HG03354 (cell line): ENCODE measurements around the gene ATPAF1.

Experiments
- ATAC-seq: cut with Tn5 transposase; IDR thresholded peaks from one replicate; pipeline ENCODE4 v1.9.1; 2021; ENCODE audit warnings: mild to moderate bottlenecking; ENCODE audit not compliant: unreplicated experiment, poor library complexity, severe bottlenecking

The ATPAF1 gene

DNA sequence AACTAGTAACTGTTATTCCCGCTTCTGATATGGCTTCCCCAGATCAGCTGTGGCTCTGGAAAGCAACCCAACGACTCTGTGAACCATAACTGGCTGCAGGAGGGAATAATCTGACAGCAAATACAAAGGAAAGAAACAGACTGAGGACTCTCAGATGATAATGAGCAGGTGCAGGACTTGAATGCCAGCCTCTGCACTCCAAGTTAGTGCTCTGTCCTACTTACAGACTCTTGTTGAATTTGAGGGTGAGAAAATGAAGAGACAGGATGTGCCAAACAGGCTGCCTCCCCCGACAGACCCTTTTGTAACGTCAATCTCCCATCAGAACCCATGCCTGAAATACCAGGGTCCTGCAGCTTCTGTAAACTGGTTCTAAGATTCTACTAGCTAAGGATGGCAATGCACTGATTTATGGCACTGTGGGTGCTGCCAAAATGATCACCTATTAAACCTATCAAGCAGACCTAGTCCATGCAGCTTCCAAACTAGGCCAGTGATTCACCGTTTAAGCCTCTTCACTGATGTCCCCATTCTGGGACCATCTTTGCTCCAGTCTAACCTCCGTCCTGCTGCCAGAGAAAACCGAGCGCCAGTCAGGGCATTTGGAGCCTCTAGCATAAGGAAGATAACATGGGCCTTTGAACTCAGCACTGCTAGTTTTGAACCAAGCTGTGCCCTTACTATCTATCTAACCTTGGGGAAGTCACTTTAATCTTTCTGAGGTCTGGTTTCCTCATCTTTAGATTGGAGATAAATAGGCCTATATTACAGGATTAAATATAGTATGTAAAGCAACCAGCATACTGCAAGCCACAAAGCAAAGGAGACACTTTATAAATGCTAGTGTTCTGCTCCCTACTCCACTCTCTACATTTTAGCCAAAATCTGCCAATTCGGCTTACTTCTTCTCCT, 68.8 kb downstream of the ATPAF1 start:
- ATAC-seq, result no peak

DNA sequence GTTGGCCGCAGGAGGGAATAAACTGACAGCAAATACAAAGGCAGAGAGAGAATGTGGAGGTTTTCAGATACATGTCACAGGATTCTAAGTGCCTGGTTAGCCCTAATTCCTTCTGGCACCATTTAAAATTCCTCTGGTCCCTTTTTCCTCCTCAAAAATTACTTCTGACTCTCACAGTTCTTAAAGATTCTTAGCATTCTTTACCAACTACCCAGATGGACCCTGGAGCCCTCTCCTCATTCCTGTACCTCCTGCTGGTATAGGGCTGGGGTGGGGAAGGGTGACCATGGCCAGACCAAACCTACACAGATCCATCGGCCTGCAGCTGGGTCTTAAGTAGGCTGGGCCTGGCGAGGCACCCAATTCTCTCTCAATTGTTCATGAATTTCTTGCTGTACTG, 71.3 kb downstream of the ATPAF1 start:
- no peak for ATAC-seq

DNA sequence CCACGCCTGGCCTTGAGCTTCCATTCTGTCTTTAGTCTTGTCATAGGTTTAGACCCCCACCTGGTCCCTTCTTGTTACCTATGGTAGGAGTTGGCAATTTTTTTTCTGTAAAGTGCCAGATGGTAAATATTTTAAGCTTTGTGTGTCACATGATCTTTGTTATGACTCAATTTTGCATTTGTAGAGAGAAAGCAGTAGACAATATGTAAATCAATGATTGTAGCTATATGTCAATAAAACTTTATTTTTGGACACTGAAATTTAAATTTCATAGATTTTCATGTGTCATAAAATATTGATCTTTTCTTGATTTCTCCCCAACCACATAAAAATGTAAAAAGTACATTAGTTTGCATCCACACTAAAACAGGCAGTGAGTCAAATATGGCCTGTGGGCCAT, 72.1 kb downstream of the ATPAF1 start:
- no peak for ATAC-seq

DNA sequence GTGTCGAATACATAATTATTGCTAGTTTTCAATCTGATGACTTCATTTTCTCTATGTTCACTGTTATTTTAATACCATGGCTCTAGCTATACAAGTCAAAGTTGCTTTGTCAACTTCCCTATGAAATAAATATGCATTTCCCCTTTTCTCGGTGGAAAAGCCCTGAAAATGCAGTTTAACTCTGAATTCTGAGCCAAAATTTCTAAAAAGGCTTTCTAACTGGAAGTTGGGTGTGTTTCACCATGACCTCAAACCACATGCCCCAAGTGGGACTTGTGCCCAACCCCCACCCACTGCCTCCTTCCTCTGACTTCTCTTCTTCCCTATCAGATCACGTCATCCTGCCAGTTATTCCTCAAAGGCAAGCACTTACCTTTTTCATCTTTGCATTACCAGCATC, 73.0 kb downstream of the ATPAF1 start:
- ATAC-seq, result no peak

DNA sequence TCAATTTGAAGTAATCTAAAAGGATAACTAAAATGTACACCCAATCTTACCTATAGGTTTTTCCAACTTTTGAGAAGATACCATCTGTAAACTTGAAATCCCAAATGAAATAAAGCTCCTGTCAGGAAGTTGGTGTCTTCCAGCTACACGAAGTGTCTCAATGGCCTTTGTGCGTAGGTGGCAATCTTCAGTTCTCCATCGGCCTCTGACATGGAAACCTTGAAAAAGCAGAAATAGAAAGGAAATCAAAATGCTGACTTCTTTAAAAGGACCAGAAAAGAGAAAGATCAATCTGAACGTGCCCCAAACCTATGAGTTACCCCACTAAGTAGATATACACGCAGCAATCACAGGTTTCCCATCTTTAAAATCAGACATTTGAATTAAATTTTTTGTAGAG, 74.1 kb downstream of the ATPAF1 start:
- no peak for ATAC-seq

DNA sequence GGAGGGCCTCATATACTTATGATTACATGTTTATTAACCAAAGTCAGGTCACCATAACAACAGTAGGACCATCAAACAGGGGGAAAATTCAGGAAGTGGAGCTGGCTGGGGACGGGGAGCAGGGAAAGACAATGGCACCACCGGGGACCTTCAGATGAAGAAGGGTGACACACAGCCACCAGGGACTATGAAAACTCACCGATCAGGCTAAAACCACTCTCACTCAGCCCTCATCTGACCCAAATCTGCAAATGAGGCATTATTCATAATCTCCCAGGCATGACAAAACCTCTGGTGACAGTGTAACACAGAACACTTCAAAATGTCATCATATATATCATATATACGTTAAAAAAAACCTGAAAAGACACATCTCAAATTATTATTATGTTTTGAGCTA, 75.3 kb downstream of the ATPAF1 start:
- ATAC-seq, result no peak

DNA sequence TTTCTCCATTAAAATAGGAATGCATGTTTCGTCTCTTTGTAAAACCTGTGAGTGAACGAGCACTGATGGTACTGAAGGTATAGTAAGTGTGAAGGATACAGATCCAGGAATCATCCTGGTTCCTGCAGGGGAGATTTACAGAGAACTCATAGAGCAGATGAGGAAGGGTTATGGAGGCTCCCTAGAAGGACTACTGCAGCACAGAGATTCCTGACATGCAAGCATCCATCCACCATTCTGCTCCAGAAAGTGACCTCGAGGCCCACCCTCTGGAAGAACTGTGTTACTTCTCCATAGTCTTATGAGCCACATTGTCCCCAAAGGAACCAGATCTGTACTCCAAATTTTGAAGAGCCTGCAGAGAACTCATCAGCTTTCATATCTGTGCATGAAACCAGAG, 78.6 kb downstream of the ATPAF1 start:
- ATAC-seq, result no peak

DNA sequence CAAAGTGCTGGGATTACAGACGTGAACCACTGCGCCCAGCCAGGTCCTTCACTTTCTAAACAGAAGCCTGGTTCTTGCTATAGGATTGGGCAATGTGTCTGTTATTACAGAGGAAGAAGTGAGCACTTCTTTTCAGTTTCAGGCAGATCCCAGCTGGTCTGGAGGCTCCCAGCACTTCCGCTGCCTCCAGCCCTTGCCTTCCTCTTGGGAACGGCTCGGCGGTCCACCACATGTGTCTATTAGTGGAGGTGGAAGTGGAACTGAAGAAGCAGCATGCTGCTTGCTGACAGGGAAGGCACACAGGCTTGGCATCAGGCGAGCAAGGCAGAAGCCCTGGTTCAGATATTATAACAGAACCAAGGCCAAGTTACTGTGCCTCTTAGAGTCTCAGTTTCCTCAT, 81.1 kb downstream of the ATPAF1 start:
- ATAC-seq, result no peak

DNA sequence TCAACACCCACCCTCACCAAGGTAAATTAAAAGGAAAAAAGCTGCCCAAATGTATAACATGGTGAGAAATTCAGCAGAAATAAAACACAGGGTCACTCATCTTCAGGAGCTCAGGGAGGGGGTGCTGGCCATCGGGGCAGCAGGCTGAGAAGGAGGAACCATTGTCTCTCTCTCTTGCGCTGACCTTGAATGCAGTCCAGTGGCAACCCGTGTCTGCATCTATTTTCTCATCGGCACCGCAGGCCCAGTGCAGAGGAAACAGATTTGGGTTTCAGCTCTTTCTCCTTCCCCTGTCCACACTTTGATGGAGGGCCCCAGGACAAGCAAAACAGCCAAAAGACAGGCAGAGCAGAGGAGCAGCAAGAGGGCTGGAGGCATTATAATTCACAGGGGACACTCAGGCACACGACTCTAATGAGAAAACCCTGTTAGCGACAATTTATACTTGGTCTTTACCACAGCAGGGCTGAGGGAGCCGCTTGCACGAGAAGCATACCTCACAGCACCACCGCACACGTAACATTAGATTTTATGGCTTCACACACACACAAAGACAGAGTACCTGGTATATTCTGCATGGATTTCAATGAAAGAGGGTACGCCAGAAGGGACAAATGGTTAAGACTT, 82.7 kb downstream of the ATPAF1 start:
- no peak for ATAC-seq

DNA sequence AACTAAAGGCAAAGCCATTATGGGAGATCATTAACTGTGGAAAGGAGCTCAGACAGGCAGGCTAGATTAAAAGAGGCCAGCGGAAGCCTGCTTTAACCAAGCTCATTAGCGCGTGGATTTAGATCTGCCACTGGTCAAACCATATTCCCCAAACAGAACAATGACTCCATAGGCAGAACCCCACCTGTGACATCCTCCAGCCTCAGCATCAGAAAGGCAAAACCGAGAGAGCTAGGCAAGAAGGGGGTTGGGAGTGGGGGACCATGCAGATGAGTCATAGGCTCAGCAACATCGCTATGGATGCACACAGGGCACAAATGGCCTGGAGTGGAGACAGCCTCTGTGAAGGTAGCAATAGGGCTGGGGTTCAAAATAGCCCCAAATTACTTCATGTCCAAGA, 84.7 kb downstream of the ATPAF1 start:
- no peak for ATAC-seq

DNA sequence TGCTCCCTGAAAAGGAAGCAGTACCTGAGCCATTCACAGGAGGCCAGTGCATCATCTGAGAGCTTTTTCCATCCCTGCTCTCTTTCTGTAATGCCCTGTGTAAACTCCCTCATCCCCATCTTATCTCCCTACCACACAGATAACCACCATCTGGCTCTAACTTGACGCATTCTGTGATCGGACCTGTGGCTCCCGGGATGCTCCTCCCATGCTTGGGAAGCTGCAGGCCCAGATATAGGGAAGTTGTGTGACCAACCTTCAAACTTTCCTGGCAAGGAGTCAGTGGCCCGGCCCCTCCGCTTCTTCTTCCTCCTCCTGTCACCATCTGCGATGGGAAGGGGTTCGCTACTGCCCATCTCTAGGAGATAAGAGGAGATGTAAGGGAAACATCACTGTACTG, 85.2 kb downstream of the ATPAF1 start:
- ATAC-seq, result no peak
